Pancreas (tissue), 10 donors: ENCODE data around the gene SPAG17. TPM values are rescaled to one million over a fixed set of nuclear protein-coding genes. Genes with fewer than 3 reads are reported as not detected.

Source experiments
- ATAC-seq, 4 donors: fragments of 200-7000 bp; cut with Tn5 transposase; one replicate each; pipeline versions ENCODE4 v1.8.0 to v1.9.1; 2020; ENCODE audit warnings: mild to moderate bottlenecking in 4 of 4, moderate library complexity in 4 of 4
- DNase-seq, 6 donors: peaks; one replicate each; pipeline ENCODE4 v3.0.0-alpha.2; 2020
- FAIRE-seq: peaks from 2 replicates; lab custom pipeline; 2012; peaks lifted over from hg19 to GRCh38; lab: Jason Lieb, UNC
- H3K27ac ChIP-seq, 4 donors: fragments of 200-600 bp; sonication (generic); 1 replicate in 3 of 4; 2 replicates in 1 of 4; pipeline versions ENCODE4 v1.5.0 to v1.8.0; 2020
- H3K27me3 ChIP-seq, 4 donors: fragments of 200-600 bp; one replicate each; pipeline ENCODE4 v1.8.0; 2021
- H3K36me3 ChIP-seq, 3 donors: fragments of 200-600 bp; sonication (generic) in 1 of 3; one replicate each; pipeline versions ENCODE4 v1.5.0 to v1.8.0; 2020 to 2021
- H3K4me1 ChIP-seq, 3 donors: fragments of 200-600 bp; one replicate each; pipeline ENCODE4 v1.8.0; 2021
- H3K4me3 ChIP-seq, 4 donors: fragments of 200-600 bp; sonication (generic) in 2 of 4; one replicate each; pipeline versions ENCODE4 v1.5.0 to v1.8.0; 2020 to 2021
- H3K9me3 ChIP-seq, 4 donors: fragments of 200-600 bp; one replicate each; pipeline ENCODE4 v1.8.0; 2021
- CTCF ChIP-seq, 4 donors: fragments of 200-600 bp; sonication (generic) in 3 of 4; IDR thresholded peaks; one replicate each; pipeline versions ENCODE4 v1.5.0 to v1.8.0; 2021; ENCODE audit warnings: antibody characterized with exemption in 4 of 4
- WGBS, 2 donors: extraction: QIAGEN DNeasy Blood & Tissue Kit; methylation state at CpG; one replicate each; pipeline ENCODE4 v1.1.7; 2013; 5-methylcytosine and 5-hydroxymethylcytosine counted together
- intact Hi-C, 3 donors: fragments of 100-400 bp; cut with DNase I; formaldehyde crosslinking; loops; one replicate each; pipeline versions ENCODE4 v1.11.1 to v1.14.2; 2022
- polyA plus RNA-seq, 2 donors: library from polyadenylated mRNA; stranded (reverse); fragments of 200-250 nt; gene quantifications; one replicate each; pipeline ENCODE4 v1.2.3, GENCODE V29; 2013
- total RNA-seq, 6 donors: library from RNA; stranded (reverse); fragmentation: NEBNext Ultra II Directional in 4 of 6; extraction: Animal tissue kit (Norgen Biotek cat#: 25700) in 4 of 6; gene quantifications; one replicate each; pipeline versions ENCODE4 v1.2.1 to v1.2.4, GENCODE V29; 2021 to 2023
- donor health status: healthy with polysubstance abuse.
- donor health status: DM: no; HTN: no; CAD: no; lungs with moderate emphysema.
- donor health status: DM: no; HTN: no; CAD: no.
- donor health status: control.
- donor health status: control.
- donor health status: Bipolar disorder and iron deficiency.
- donor health status: DM: yes; HTN: yes; CAD: no.
- donor health status: DM: no; HTN: no; CAD: no.
- donor health status: DM: no; HTN: no; CAD: no.
- donor health status: DM: yes; HTN: yes; CAD: no.

The SPAG17 gene
- total and polyA plus RNA-seq, 8 donors = 0.61 to 3.5 (median 1.2) TPM

- no peak overlapping the region for H3K27ac ChIP-seq
- intact Hi-C loops = loop anchor here in 1 of 3 donors (10.0 kb wide), 1 partner anchor 845 kb away; no protein-coding TSS in a partner anchor
- no peaks in the 10 kb centered on the region for H3K9me3 ChIP-seq
- DNase-seq = no peak
- no peak for TF ChIP-seq CTCF (IDR thresholded peaks at IDR 0.05)
- H3K4me1 ChIP-seq = no peaks in the 10 kb centered on the region
- no peak for FAIRE-seq
- no peaks in the 10 kb centered on the region for H3K27me3 ChIP-seq
- 64 to 69% methylated on average over 4 of the region's 4 CpGs for WGBS, 2 donors
- no peak overlapping the region for H3K4me3 ChIP-seq
- no peak for ATAC-seq
- no peaks in the 10 kb centered on the region for H3K36me3 ChIP-seq
These were observed 25.5 kb downstream of the SPAG17 start for GRCh38 chr1:118159569-118159968.

- ATAC-seq (no peak), FAIRE-seq (no peak), DNase-seq (no peak)
- intact Hi-C loops = loop anchor here in 1 of 3 donors (10.0 kb wide), 1 partner anchor 846 kb away; no protein-coding TSS in a partner anchor
- Histone ChIP-seq H3K27ac (no peak overlapping the region), H3K9me3 (no peaks in the 10 kb centered on the region), H3K36me3 (no peaks in the 10 kb centered on the region), H3K27me3 (no peaks in the 10 kb centered on the region), H3K4me1 (no peaks in the 10 kb centered on the region), H3K4me3 (no peak overlapping the region)
- TF ChIP-seq CTCF (IDR thresholded peaks at IDR 0.05) = no peak
- WGBS, 2 donors = 94 to 100% methylated on average over 1 of the region's 1 CpG
These were observed 26.1 kb downstream of the SPAG17 start for GRCh38 chr1:118158924-118159323.

- WGBS, 2 donors = 82 to 85% methylated on average over 2 of the region's 2 CpGs
- intact Hi-C loops = loop anchor here in 1 of 3 donors (10.0 kb wide), 1 partner anchor 847 kb away; no protein-coding TSS in a partner anchor
- no peaks in the 10 kb centered on the region for H3K27me3 ChIP-seq
- no peak overlapping the region for H3K27ac ChIP-seq
- H3K36me3 ChIP-seq = no peaks in the 10 kb centered on the region
- no peaks in the 10 kb centered on the region for H3K4me1 ChIP-seq
- no peak overlapping the region for H3K4me3 ChIP-seq
- FAIRE-seq = no peak
- no peak for ATAC-seq
- no peaks in the 10 kb centered on the region for H3K9me3 ChIP-seq
- no peak for TF ChIP-seq CTCF (IDR thresholded peaks at IDR 0.05)
- no peak for DNase-seq
These were observed 27.5 kb downstream of the SPAG17 start for GRCh38 chr1:118157506-118157905.

- DNase-seq (no peak), ATAC-seq (no peak), FAIRE-seq (no peak)
- H3K27ac ChIP-seq = no peak overlapping the region
- no peaks in the 10 kb centered on the region for H3K36me3 ChIP-seq
- H3K27me3 ChIP-seq = no peaks in the 10 kb centered on the region
- H3K4me3 ChIP-seq = no peak overlapping the region
- no peak for TF ChIP-seq CTCF (IDR thresholded peaks at IDR 0.05)
- intact Hi-C loops = loop anchor here in 1 of 3 donors (10.0 kb wide), 1 partner anchor 850 kb away; no protein-coding TSS in a partner anchor
- H3K4me1 ChIP-seq = no peaks in the 10 kb centered on the region
- H3K9me3 ChIP-seq = no peaks in the 10 kb centered on the region
- 93 to 95% methylated on average over 1 of the region's 1 CpG for WGBS, 2 donors
These were observed 29.9 kb downstream of the SPAG17 start for GRCh38 chr1:118155106-118155505.

GRCh38 chr1:118154220-118154619 is 30.8 kb downstream of the SPAG17 start:
- DNase-seq (no peak), FAIRE-seq (no peak)

More at GRCh38 chr1:118154220-118154619, 30.8 kb downstream of the SPAG17 start:
- no peaks in the 10 kb centered on the region for H3K27me3 ChIP-seq
- 89 to 97% methylated on average over 1 of the region's 1 CpG for WGBS, 2 donors
- TF ChIP-seq CTCF (IDR thresholded peaks at IDR 0.05) = no peak
- no peak overlapping the region for H3K4me3 ChIP-seq
- H3K27ac ChIP-seq = no peak overlapping the region
- H3K36me3 ChIP-seq = no peaks in the 10 kb centered on the region
- H3K9me3 ChIP-seq = no peaks in the 10 kb centered on the region
- intact Hi-C loops = loop anchor here in 1 of 3 donors (10.0 kb wide), 1 partner anchor 851 kb away; no protein-coding TSS in a partner anchor
- no peaks in the 10 kb centered on the region for H3K4me1 ChIP-seq
- no peak for ATAC-seq
